GM10248 (cell line): ENCODE data around the gene IFNK.

ENCODE experiments used
- CTCF ChIA-PET: fragments of 300-600 bp; sonication (Branson Sonifier 250); formaldehyde crosslinking; extraction: SDS; loops from one replicate; lab custom pipeline; 2021; ENCODE audit warnings: antibody characterized with exemption; lab: Yijun Ruan, JAX
- POLR2A ChIA-PET: fragments of 350-650 bp; sonication (Branson Sonifier 250); formaldehyde crosslinking; extraction: SDS; loops from one replicate; lab custom pipeline; 2020; ENCODE audit warnings: antibody characterized with exemption; lab: Yijun Ruan, JAX
- DNase-seq: peaks from one replicate; pipeline ENCODE4 v3.0.0; 2012; ENCODE audit errors: extremely low spot score
- CTCF ChIP-seq: IDR thresholded peaks from 2 replicates; pipeline ENCODE4 v1.5.1; 2012; ENCODE audit warnings: mild to moderate bottlenecking, low read depth; ENCODE audit errors: extremely low read depth, missing control alignments, control extremely low read depth

Gene IFNK

GRCh38 chr9:27563738-27564430 lies 39.8 kb downstream of the IFNK start:
- ChIA-PET POLR2A (no interaction called here), CTCF (interaction anchor here (1.2 kb wide), 1 partner anchor 39 kb away, joined by 3 read pairs; no protein-coding TSS in a partner anchor)
- no peak for DNase-seq
- TF ChIP-seq CTCF = no peak

- no peak for TF ChIP-seq CTCF
- ChIA-PET CTCF (no interaction called here), POLR2A (no interaction called here)
- no peak for DNase-seq
Measured at GRCh38 chr9:27564670-27565069, 40.6 kb downstream of the IFNK start.

GRCh38 chr9:27565696-27566095 lies 41.6 kb downstream of the IFNK start:
- no peak for TF ChIP-seq CTCF
- ChIA-PET CTCF (interaction anchor here (0.9 kb wide), 1 partner anchor 36 kb away, joined by 3 read pairs; the partner anchor contains the start of gene MOB3B), POLR2A (no interaction called here)
- DNase-seq = no peak

GRCh38 chr9:27566118-27566517 lies 42.0 kb downstream of the IFNK start:
- no peak for DNase-seq
- TF ChIP-seq CTCF = no peak
- CTCF ChIA-PET = interaction anchor here (0.9 to 1.1 kb wide), 2 partner anchors 11 to 37 kb away, joined by 3 read pairs; partner anchors contain the start of gene MOB3B
- POLR2A ChIA-PET = no interaction called here

- no peak for TF ChIP-seq CTCF
- CTCF ChIA-PET = interaction anchor here (1.2 to 1.8 kb wide), 4 partner anchors 9 to 39 kb away, joined by 3 to 5 read pairs (median 4); no protein-coding TSS in a partner anchor
- DNase-seq = no peak
- POLR2A ChIA-PET = no interaction called here
Measured at GRCh38 chr9:27569406-27569805, 45.3 kb downstream of the IFNK start.

- no peak for DNase-seq
- ChIA-PET CTCF (interaction anchor here (1.4 to 1.6 kb wide), 2 partner anchors 22 to 524 kb away, joined by 3 read pairs; no protein-coding TSS in a partner anchor), POLR2A (interaction anchor here (0.6 kb wide), 1 partner anchor 12 kb away, joined by 5 read pairs; no protein-coding TSS in a partner anchor)
- no peak for TF ChIP-seq CTCF
Measured at GRCh38 chr9:27571011-27571410, 46.9 kb downstream of the IFNK start.
